ENCODE measurements around the gene PRICKLE2. TPM values are rescaled to one million over a fixed set of nuclear protein-coding genes. Genes with fewer than 3 reads are reported as not detected.

Gene PRICKLE2
- polyA plus RNA-seq, 1 donor (not counting 4 experiments of a cell fraction or from before 2014, with no cell fraction given), result 7.8 TPM

DNA sequence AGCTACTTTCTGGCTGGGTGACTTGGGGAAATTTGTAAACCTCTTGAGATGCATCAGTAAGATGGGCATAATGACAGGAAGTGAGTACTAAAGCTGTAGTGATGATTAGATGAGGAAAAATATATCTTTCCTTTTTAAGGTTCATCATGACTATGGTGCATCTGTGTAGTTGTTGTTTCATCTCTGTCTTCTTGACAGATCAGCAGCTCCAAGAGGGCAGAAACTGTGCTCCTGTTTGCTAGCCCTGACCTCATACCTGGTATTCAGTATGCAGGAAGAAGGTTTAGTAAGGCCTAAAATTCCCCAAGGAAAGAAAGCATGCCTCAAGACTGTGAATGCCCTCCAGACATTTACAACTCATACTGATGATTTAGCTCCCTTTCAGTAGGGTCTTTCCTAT lies 119.5 kb downstream of the PRICKLE2 start:
- Histone ChIP-seq H3K79me2 (ENCODE audit: control insufficient read depth, insufficient read depth, low read length) (no peaks in the 10 kb centered on the region), H3K36me3 (ENCODE audit: control insufficient read depth in 2 of 2, extremely low read depth in 1 of 2, insufficient read depth in 2 of 2, low read length in 2 of 2) (no peaks in the 10 kb centered on the region), H4K20me1 (ENCODE audit: control insufficient read depth, extremely low read depth, insufficient read depth, low read length) (no peaks in the 10 kb centered on the region), H2AFZ (ENCODE audit: control insufficient read depth, low read length) (no peak overlapping the region), H3K4me1 (ENCODE audit: control insufficient read depth, extremely low read depth, insufficient read depth, low read length) (peaks cover 24% of the 10 kb centered on the region), H3K27ac (ENCODE audit: control insufficient read depth, insufficient read depth, low read length) (no peak overlapping the region), H3K4me2 (ENCODE audit: control insufficient read depth, extremely low read depth, insufficient read depth, low read depth, low read length) (peak overlapping the region; percentile 42), H3K9me1 (ENCODE audit: control insufficient read depth, extremely low read depth, insufficient read depth, low read length) (no peaks in the 10 kb centered on the region), H3K4me3 (ENCODE audit: control insufficient read depth in 2 of 3, extremely low read depth in 1 of 3, insufficient read depth in 2 of 3, low read depth in 1 of 3, low read length in 3 of 3) (no peak overlapping the region), H3K9ac (ENCODE audit: control insufficient read depth, extremely low read depth, insufficient read depth, low read length) (no peak overlapping the region), H3K27me3 (ENCODE audit: control insufficient read depth, extremely low read depth, insufficient read depth, low read length) (no peaks in the 10 kb centered on the region), H3K9me3 (ENCODE audit: control insufficient read depth, low read depth, low read length) (no peaks in the 10 kb centered on the region)
- TF ChIP-seq, protein P1, sequence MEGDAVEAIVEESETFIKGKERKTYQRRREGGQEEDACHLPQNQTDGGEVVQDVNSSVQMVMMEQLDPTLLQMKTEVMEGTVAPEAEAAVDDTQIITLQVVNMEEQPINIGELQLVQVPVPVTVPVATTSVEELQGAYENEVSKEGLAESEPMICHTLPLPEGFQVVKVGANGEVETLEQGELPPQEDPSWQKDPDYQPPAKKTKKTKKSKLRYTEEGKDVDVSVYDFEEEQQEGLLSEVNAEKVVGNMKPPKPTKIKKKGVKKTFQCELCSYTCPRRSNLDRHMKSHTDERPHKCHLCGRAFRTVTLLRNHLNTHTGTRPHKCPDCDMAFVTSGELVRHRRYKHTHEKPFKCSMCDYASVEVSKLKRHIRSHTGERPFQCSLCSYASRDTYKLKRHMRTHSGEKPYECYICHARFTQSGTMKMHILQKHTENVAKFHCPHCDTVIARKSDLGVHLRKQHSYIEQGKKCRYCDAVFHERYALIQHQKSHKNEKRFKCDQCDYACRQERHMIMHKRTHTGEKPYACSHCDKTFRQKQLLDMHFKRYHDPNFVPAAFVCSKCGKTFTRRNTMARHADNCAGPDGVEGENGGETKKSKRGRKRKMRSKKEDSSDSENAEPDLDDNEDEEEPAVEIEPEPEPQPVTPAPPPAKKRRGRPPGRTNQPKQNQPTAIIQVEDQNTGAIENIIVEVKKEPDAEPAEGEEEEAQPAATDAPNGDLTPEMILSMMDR (optimal IDR thresholded peaks at IDR 0.05 in 1 of 3, IDR thresholded peaks at IDR 0.05 in 1 of 3, conservative IDR thresholded peaks at IDR 0.05 in 1 of 3; ENCODE audit: extremely low read depth in 1 of 3, insufficient read depth in 2 of 3, low read length in 3 of 3), result no peak
- no peak for TF ChIP-seq EZH2 (IDR thresholded peaks at IDR 0.05; ENCODE audit: low read length)
- DNase-seq (ENCODE audit: low read depth, low spot score) (no peak), FAIRE-seq (peak; percentile 23)
- dilution Hi-C loops (cut with MboI; ENCODE audit: extremely low pct_ligation_motif_present, low sequenced_read_pairs), result no loop called here

DNA sequence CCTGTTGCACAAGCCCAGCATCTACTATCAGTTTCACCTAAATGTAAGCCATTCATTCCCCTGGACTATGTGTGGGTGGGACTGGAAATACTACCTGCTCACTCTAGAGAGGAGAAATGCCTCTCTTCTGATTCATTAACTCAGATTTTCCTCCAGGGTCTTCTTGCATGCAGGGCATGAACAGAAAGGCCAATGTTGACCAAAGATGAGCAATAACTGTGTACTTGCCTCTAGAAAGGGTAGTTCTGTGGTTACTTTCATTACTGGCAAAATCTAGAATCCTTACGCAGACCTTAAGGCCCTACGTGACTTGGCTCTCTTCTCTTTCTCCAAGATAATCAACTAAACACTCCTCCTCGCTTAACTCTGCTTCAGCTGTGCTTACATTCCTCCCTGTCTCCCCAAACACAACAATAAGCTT lies 120.6 kb downstream of the PRICKLE2 start:
- Histone ChIP-seq H3K79me2 (ENCODE audit: control insufficient read depth, insufficient read depth, low read length) (no peaks in the 10 kb centered on the region), H3K4me2 (ENCODE audit: control insufficient read depth, extremely low read depth, insufficient read depth, low read depth, low read length) (peak overlapping the region; percentile 42), H3K4me1 (ENCODE audit: control insufficient read depth, extremely low read depth, insufficient read depth, low read length) (peaks cover 24% of the 10 kb centered on the region), H3K27ac (ENCODE audit: control insufficient read depth, insufficient read depth, low read length) (peak overlapping the region; percentile 7), H3K9me3 (ENCODE audit: control insufficient read depth, low read depth, low read length) (no peaks in the 10 kb centered on the region), H4K20me1 (ENCODE audit: control insufficient read depth, extremely low read depth, insufficient read depth, low read length) (no peaks in the 10 kb centered on the region), H3K27me3 (ENCODE audit: control insufficient read depth, extremely low read depth, insufficient read depth, low read length) (no peaks in the 10 kb centered on the region), H3K4me3 (ENCODE audit: control insufficient read depth in 2 of 3, extremely low read depth in 1 of 3, insufficient read depth in 2 of 3, low read depth in 1 of 3, low read length in 3 of 3) (no peak overlapping the region), H3K36me3 (ENCODE audit: control insufficient read depth in 2 of 2, extremely low read depth in 1 of 2, insufficient read depth in 2 of 2, low read length in 2 of 2) (no peaks in the 10 kb centered on the region), H3K9ac (ENCODE audit: control insufficient read depth, extremely low read depth, insufficient read depth, low read length) (no peak overlapping the region), H2AFZ (ENCODE audit: control insufficient read depth, low read length) (no peak overlapping the region), H3K9me1 (ENCODE audit: control insufficient read depth, extremely low read depth, insufficient read depth, low read length) (no peaks in the 10 kb centered on the region)
- dilution Hi-C loops (cut with MboI; ENCODE audit: extremely low pct_ligation_motif_present, low sequenced_read_pairs), result no loop called here
- DNase-seq (ENCODE audit: low read depth, low spot score) (peak; percentile 69), FAIRE-seq (peak; percentile 94)
- no peak for TF ChIP-seq EZH2 (IDR thresholded peaks at IDR 0.05; ENCODE audit: low read length)

DNA sequence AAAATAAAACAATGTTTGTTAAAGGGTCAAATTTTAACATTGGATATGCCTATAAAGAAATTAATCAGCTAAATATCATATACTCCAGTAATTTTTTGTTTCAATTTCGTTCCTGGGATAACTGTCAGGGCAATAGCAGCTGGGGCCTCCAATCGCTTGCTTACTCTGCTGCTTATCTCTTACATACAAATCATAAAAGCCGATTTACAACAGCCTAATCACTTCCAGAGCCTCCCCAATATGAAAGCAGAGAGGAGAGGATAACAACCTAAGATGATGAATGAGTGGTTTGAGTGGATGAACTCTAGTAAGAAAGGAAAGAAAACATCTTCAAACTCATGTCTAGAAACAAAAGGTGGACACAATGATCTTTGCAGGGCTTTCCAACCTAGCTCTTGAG lies 121.3 kb downstream of the PRICKLE2 start:
- no peak overlapping the region for H2AFZ ChIP-seq (ENCODE audit: control insufficient read depth, low read length)
- no peaks in the 10 kb centered on the region for H3K27me3 ChIP-seq (ENCODE audit: control insufficient read depth, extremely low read depth, insufficient read depth, low read length)
- peaks cover 0 to 2% of the 10 kb centered on the region in 2 experiments for H3K36me3 ChIP-seq (ENCODE audit: control insufficient read depth in 2 of 2, extremely low read depth in 1 of 2, insufficient read depth in 2 of 2, low read length in 2 of 2)
- no peak for FAIRE-seq
- peak overlapping the region; percentile 42 for H3K4me2 ChIP-seq (ENCODE audit: control insufficient read depth, extremely low read depth, insufficient read depth, low read depth, low read length)
- no peaks in the 10 kb centered on the region for H3K9me1 ChIP-seq (ENCODE audit: control insufficient read depth, extremely low read depth, insufficient read depth, low read length)
- no peaks in the 10 kb centered on the region for H4K20me1 ChIP-seq (ENCODE audit: control insufficient read depth, extremely low read depth, insufficient read depth, low read length)
- H3K9ac ChIP-seq (ENCODE audit: control insufficient read depth, extremely low read depth, insufficient read depth, low read length), result no peak overlapping the region
- no peak overlapping the region for H3K27ac ChIP-seq (ENCODE audit: control insufficient read depth, insufficient read depth, low read length)
- peaks cover 24% of the 10 kb centered on the region for H3K4me1 ChIP-seq (ENCODE audit: control insufficient read depth, extremely low read depth, insufficient read depth, low read length)
- no peaks in the 10 kb centered on the region for H3K9me3 ChIP-seq (ENCODE audit: control insufficient read depth, low read depth, low read length)
- dilution Hi-C loops (cut with MboI; ENCODE audit: extremely low pct_ligation_motif_present, low sequenced_read_pairs), result no loop called here
- DNase-seq (ENCODE audit: low read depth, low spot score), result no peak
- H3K79me2 ChIP-seq (ENCODE audit: control insufficient read depth, insufficient read depth, low read length), result no peaks in the 10 kb centered on the region
- TF ChIP-seq, protein P1 (optimal IDR thresholded peaks at IDR 0.05 in 1 of 3, IDR thresholded peaks at IDR 0.05 in 1 of 3, conservative IDR thresholded peaks at IDR 0.05 in 1 of 3; ENCODE audit: extremely low read depth in 1 of 3, insufficient read depth in 2 of 3, low read length in 3 of 3), result no peak
- TF ChIP-seq EZH2 (IDR thresholded peaks at IDR 0.05; ENCODE audit: low read length), result no peak
- no peak overlapping the region for H3K4me3 ChIP-seq (ENCODE audit: control insufficient read depth in 2 of 3, extremely low read depth in 1 of 3, insufficient read depth in 2 of 3, low read depth in 1 of 3, low read length in 3 of 3)
